BJ (cell line): Measurements from ENCODE around the gene ERP44. TPM values are rescaled to one million over a fixed set of nuclear protein-coding genes. Genes with fewer than 3 reads are reported as not detected.

Experiments
- CTCF ChIA-PET: fragments of 350-600 bp; formaldehyde crosslinking; extraction: SDS; loops from one replicate; lab custom pipeline; 2021; ENCODE audit warnings: antibody characterized with exemption, inconsistent platforms; lab: Yijun Ruan, JAX
- POLR2A ChIA-PET: fragments of 300-600 bp; sonication (Branson Sonifier 250); formaldehyde crosslinking; extraction: SDS; loops from one replicate; lab custom pipeline; 2021; ENCODE audit warnings: antibody characterized with exemption; lab: Charles Lee
- DNase-seq: peaks from one replicate; pipeline ENCODE4 v3.0.0-alpha.2; 2011; ENCODE audit warnings: low read depth
- H3K27me3 ChIP-seq: 2 replicates; pipeline ENCODE4 v1.6.0; 2011; ENCODE audit warnings: low read length; ENCODE audit not compliant: control insufficient read depth, insufficient read depth
- H3K36me3 ChIP-seq: 2 replicates; pipeline ENCODE4 v1.5.1; 2011; ENCODE audit warnings: low read length; ENCODE audit not compliant: control insufficient read depth, insufficient read depth
- H3K4me3 ChIP-seq: 2 replicates; pipeline ENCODE4 v1.5.1; 2011; ENCODE audit warnings: low read depth, mild to moderate bottlenecking, control low read depth, low read length
- CTCF ChIP-seq: IDR thresholded peaks from 2 replicates; pipeline ENCODE4 v1.5.1; 2011; ENCODE audit warnings: low read depth, mild to moderate bottlenecking, control low read depth, inconsistent platforms, low read length, moderate library complexity; ENCODE audit not compliant: insufficient read depth
- polyA plus RNA-seq: library from polyadenylated mRNA; depleted of rRNA; stranded (reverse); fragments of >200 nt; gene quantifications from 2 replicates; pipeline ENCODE4 v1.2.3, GENCODE V29; 2011

Gene ERP44
- polyA plus RNA-seq, 1 experiment: 9.8 TPM

GRCh38 chr9:100057624-100058023 is 41.2 kb downstream of the ERP44 start:
- no peak for DNase-seq
- ChIA-PET CTCF (no interaction called here), POLR2A (no interaction called here)
- TF ChIP-seq CTCF: no peak
- H3K4me3 ChIP-seq: no peak overlapping the region
- H3K36me3 ChIP-seq: peaks cover 2% of the 10 kb centered on the region; the same call in 1 of the 2 replicates
- H3K27me3 ChIP-seq: no peaks in the 10 kb centered on the region

- peaks cover 2% of the 10 kb centered on the region; the same call in 1 of the 2 replicates for H3K36me3 ChIP-seq
- no peak for DNase-seq
- no peak for TF ChIP-seq CTCF
- H3K4me3 ChIP-seq: no peak overlapping the region
- ChIA-PET CTCF (no interaction called here), POLR2A (no interaction called here)
- H3K27me3 ChIP-seq: no peaks in the 10 kb centered on the region
Measured at GRCh38 chr9:100056561-100056960, 42.2 kb downstream of the ERP44 start.

- ChIA-PET POLR2A (interaction anchor here (1.1 kb wide), 1 partner anchor 12 kb away, joined by 3 read pairs; no protein-coding TSS in a partner anchor), CTCF (interaction anchor here (0.6 kb wide), 1 partner anchor 1194 kb away, joined by 3 read pairs; no protein-coding TSS in a partner anchor)
- no peak overlapping the region for H3K4me3 ChIP-seq
- H3K27me3 ChIP-seq: no peaks in the 10 kb centered on the region
- no peak for TF ChIP-seq CTCF
- DNase-seq: no peak
- no peaks in the 10 kb centered on the region; the same call in 1 of the 2 replicates for H3K36me3 ChIP-seq
Measured at GRCh38 chr9:100052375-100052774, 46.4 kb downstream of the ERP44 start.

GRCh38 chr9:100049551-100049950 is 49.2 kb downstream of the ERP44 start:
- CTCF ChIA-PET: interaction anchor here (1.0 kb wide), 1 partner anchor 13 kb away, joined by 3 read pairs; no protein-coding TSS in a partner anchor
- TF ChIP-seq CTCF: no peak
- Histone ChIP-seq H3K27me3 (no peaks in the 10 kb centered on the region), H3K36me3 (no peaks in the 10 kb centered on the region; the same call in 1 of the 2 replicates), H3K4me3 (no peak overlapping the region)
- POLR2A ChIA-PET: no interaction called here
- DNase-seq: no peak

GRCh38 chr9:100038472-100038871 is 60.3 kb downstream of the ERP44 start:
- POLR2A ChIA-PET: no interaction called here
- CTCF ChIA-PET: no interaction called here
- DNase-seq: no peak
- H3K36me3 ChIP-seq: no peaks in the 10 kb centered on the region
- H3K27me3 ChIP-seq: no peaks in the 10 kb centered on the region
- no peak for TF ChIP-seq CTCF
- H3K4me3 ChIP-seq: no peak overlapping the region
